ENCODE measurements around the gene FMNL1.
A peak's percentile ranks its signal among the peaks of the same experiment; 100 is the strongest.
"Not testable (repeated sequence)": the region's sequence is repeated elsewhere in the genome, so short reads cannot be mapped to it uniquely, and the experiment has no call there.

FMNL1 gene

DNA sequence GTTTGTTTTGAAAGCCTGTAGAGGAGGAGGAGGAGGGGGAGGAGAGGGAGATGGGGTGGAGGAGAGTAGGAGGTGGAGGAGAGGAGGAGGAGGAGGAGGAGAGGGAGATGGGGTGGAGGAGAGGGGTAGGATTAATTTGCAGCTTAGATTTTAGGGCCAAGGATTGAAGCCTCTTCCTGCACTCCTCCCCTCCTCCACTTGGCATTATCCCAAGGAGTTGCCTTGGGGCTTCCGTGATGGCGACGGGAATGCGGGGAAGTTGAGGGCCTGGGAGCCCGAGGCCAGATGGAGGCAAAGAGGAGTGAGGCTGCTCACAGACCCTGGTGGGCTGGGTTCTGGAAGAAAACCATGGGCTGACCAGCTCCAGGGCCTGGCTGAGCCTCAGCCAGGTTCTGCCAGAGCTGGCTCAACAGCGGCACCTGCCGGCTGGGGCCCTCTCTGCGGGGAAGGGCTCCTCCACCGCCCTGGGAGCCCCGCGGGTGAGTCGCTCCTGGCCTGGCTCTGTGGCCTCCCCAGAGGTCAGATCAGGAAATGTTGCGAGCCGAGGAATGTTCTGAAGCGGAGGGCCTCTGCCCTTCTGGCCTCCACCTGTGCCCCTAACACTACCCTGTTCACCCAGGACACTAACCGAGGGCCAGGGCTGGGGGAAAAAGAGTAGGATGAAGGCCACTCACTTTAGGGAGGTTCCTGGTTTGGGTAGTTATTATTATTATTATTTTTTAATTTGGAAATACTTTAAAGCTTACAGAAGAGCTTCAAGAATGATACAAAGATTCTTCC, 23.9 kb upstream of the FMNL1 start:
- peak; percentile 90 to 91 for DNase-seq (ENCODE audit: low read depth in 2 of 2)
- no peak overlapping the region for H3K4me3 ChIP-seq (replicated peaks in 1 of 2; ENCODE audit: low read depth in 2 of 2, low read length in 2 of 2)
- TF ChIP-seq, protein P1, sequence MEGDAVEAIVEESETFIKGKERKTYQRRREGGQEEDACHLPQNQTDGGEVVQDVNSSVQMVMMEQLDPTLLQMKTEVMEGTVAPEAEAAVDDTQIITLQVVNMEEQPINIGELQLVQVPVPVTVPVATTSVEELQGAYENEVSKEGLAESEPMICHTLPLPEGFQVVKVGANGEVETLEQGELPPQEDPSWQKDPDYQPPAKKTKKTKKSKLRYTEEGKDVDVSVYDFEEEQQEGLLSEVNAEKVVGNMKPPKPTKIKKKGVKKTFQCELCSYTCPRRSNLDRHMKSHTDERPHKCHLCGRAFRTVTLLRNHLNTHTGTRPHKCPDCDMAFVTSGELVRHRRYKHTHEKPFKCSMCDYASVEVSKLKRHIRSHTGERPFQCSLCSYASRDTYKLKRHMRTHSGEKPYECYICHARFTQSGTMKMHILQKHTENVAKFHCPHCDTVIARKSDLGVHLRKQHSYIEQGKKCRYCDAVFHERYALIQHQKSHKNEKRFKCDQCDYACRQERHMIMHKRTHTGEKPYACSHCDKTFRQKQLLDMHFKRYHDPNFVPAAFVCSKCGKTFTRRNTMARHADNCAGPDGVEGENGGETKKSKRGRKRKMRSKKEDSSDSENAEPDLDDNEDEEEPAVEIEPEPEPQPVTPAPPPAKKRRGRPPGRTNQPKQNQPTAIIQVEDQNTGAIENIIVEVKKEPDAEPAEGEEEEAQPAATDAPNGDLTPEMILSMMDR (IDR thresholded peaks at IDR 0.05; ENCODE audit: low read depth, low read length) = peak; percentile 100

DNA sequence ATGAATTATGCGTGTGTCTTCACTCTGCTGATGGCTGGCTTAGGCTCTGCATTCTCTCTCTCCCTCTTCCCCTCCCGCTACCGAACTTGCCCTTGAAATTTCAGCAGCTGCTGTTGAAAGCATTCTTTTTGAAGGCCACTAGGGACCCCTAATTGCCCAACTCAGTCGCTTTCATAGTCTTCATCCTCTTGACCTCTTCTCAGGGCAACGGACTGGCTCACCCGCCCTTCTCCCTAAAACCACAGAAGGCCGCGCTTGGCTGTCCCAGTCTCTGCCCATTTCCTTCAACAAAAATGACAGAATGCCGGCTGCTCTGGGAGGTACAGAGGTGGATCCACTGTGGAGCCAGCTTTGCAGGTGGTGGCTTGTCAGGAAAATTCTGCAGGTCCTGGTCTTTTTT, 21.0 kb upstream of the FMNL1 start:
- H3K4me3 ChIP-seq (replicated peaks in 1 of 2; ENCODE audit: low read depth in 2 of 2, low read length in 2 of 2) = no peak overlapping the region
- peak; percentile 67 to 69 for DNase-seq (ENCODE audit: low read depth in 2 of 2)
- TF ChIP-seq, protein P1 (IDR thresholded peaks at IDR 0.05; ENCODE audit: low read depth, low read length) = no peak

DNA sequence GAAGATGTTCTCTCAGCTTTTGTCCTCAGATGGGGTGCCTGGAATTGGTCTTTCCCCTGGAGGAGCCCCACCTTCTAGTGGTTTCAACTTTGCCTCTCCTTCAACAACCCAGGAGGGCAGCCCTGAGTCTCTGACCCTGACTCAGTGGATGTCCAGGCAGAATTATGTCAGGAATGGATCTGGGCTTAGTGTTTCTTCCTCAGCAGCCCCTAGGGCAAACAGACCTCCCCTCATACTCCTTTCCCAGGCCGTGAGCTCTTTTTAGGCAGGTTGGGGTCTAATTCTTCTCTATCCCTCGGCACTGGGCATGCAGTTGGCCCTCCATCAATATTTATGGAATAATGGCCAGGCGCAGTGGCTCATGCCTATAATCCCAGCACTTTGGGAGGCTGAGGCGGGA, 20.2 kb upstream of the FMNL1 start:
- DNase-seq (ENCODE audit: low read depth in 2 of 2) = no peak
- H3K4me3 ChIP-seq (replicated peaks in 1 of 2; ENCODE audit: low read depth in 2 of 2, low read length in 2 of 2) = no peak overlapping the region
- TF ChIP-seq, protein P1 (IDR thresholded peaks at IDR 0.05; ENCODE audit: low read depth, low read length) = no peak

DNA sequence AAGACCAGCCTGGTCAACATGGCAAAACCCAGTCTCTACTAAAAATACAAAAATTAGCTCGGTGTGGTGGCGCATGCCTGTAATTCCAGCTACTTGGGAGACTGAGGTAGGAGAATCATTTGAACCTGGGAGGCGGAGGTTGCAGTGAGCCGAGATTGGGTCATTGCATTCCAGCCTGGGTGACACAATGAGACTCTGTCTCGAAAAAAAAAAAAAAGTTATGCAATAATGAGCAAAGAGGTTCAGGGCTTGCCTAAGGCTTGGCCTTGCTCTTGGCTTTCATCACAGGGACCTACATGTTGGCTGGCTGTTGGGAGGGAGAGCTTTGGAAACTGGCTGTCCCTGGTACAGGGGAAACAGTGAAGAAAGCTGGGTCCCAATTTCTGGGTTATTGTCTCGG, 19.8 kb upstream of the FMNL1 start:
- not testable (repeated sequence) for H3K4me3 ChIP-seq (replicated peaks in 1 of 2; ENCODE audit: low read depth in 2 of 2, low read length in 2 of 2)
- peak; percentile 73 to 90 for DNase-seq (ENCODE audit: low read depth in 2 of 2)

DNA sequence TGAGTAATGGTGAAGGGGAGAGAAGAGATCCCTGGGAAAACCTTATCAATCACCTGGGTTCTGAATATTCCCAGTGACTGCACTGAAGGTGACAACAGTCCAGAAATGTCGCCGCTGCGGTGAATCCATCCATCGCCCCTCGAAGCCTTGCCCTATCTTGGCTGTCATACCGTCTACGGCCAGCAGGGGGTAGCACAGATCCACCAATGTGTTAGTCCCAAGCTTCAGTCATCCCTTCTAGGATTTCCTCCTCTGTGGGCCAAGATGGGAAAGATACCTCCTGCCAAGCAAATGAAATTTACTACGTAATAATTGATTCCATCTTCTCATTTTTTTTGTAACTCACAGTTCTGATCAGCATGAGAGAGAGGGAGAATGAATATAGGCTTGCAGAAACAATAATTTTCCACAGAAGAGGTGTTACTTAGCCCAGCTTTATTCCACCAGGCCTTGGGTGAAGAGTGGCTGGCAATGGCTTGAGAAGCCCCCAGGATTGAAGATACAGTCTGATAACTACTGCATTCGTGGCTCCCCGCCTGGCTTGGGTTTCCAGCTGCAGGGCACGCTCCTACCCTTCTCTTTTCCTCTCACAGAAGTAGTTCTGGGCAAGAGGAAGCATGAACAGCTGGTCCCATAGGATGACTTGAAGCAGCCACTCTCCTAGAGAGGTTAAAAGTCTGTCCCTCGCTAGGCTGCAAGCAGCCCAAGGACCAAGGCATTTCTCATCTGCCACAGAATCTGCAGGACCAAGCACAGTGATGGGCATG, 2.6 kb upstream of the FMNL1 start:
- DNase-seq (ENCODE audit: low read depth in 2 of 2) = peak; percentile 86
- H3K4me3 ChIP-seq (replicated peaks in 1 of 2; ENCODE audit: low read depth in 2 of 2, low read length in 2 of 2) = no peak overlapping the region
- TF ChIP-seq, protein P1 (IDR thresholded peaks at IDR 0.05; ENCODE audit: low read depth, low read length) = peak; percentile 88

DNA sequence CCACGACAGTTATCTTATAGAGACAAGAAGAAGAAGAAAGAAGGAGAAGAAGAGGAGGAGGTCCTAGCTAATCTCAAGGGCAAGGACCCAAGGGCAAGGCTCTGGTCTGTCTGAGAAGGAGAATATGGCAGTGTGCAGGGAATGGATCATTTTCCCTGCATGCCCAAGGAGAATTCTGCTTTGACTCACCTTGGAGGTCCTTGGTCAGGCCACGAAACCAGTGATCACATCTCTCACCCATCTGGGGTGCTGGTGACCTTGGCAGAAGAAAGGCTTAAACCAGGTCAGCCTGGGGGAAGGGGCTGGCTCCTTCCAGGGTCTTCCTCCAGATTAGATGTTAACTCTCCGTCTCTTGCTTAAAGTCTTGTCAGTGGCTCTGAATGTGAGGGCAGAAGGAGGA, 1.6 kb upstream of the FMNL1 start:
- TF ChIP-seq, protein P1 (IDR thresholded peaks at IDR 0.05; ENCODE audit: low read depth, low read length) = no peak
- no peak for DNase-seq (ENCODE audit: low read depth in 2 of 2)
- H3K4me3 ChIP-seq (replicated peaks in 1 of 2; ENCODE audit: low read depth in 2 of 2, low read length in 2 of 2) = no peak overlapping the region

DNA sequence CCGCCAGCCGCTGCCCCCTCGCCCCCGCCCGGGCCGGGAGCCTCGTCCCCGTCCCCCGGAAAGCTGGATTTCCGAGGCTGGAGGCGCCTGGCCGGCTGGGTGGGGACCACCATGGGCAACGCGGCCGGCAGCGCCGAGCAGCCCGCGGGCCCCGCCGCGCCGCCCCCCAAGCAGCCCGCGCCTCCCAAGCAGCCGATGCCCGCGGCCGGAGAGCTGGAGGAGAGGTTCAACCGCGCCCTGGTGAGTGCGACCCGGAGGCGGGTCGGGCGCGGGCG, 266 bp downstream of the FMNL1 start:
- H3K4me3 ChIP-seq (replicated peaks in 1 of 2; ENCODE audit: low read depth in 2 of 2, low read length in 2 of 2) = peak overlapping the region; percentile 42 to 59
- TF ChIP-seq, protein P1 (IDR thresholded peaks at IDR 0.05; ENCODE audit: low read depth, low read length) = no peak
- DNase-seq (ENCODE audit: low read depth in 2 of 2) = no peak

Measured in cardiac fibroblast (primary cell).